ENCODE data around the gene PSMC6.

Gene PSMC6

DNA sequence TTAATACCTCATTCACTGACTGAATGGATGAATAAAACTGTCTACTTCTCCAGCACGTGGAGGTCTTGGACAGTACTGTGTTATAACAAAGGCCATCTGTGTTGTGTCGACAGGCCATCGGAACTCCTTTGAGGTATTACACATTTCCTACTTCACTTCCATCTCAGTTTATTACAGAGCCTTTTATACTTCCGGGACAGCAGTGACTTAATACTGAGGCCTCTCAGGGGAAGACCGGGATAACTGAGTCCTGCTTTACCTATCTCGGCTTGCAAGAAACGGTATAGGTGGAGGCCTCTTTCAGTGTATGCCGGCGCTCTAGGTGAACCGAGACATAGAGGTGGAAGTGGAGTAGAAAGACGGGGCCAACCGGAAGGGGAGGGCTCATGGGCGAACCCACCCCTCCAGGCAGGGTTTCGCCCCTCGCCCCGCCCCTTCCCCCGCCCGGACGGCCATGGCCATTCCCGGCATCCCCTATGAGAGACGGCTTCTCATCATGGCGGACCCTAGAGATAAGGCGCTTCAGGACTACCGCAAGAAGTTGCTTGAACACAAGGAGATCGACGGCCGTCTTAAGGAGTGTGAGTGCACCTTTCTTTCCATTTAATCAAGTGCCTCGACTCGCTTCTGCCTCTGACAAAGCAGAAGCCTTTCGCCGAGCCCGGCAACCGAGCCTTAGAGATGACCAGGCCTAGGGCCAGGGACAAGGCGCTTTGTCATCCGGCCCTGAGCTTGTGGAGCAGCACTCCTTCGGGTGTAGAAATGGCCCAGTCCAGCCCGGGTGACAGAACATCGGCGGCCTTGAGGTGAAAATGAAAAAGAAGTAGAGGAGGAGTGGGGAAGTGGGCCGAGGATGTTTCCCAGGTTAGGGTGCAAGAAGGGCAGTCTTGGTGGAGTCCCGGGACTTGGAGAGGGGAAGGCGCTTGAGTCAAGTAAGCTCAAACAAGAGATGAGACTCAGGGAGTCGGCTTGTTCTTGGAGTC, at the start of gene PSMC6:
Gene PSMC6, plus strand, starts transcription at position 477 of the 983 bp plus-strand sequence. Its CDS starts 20 bp downstream, at position 497.
- DNase-seq (ENCODE audit: extremely low spot score, insufficient read length, low read depth) (peak; percentile 85), FAIRE-seq (peak; percentile 94)

DNA sequence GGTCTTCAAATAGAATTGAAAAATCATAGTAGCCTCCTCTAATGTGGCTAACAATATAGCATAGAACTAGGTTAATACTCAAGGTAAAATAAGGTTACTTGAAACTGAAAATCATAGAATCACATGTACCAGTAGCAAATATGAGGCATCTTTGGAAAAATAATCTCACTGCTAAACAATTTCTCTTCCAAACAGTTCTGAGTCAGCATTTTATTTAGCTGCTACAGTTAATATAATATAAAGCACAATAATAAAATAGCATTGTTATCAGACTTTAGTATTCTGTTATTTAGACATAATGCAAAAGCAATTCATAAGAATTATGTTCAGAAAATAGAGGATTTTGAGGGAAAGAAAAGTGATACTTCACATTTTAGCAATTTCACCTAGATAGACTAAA, 46.7 kb upstream of the PSMC6 start:
- DNase-seq (ENCODE audit: extremely low spot score, insufficient read length, low read depth), result no peak
- FAIRE-seq, result no peak

GRCh38 chr14:52660832-52661231, 46.2 kb upstream of the PSMC6 start:
- FAIRE-seq (no peak), DNase-seq (ENCODE audit: extremely low spot score, insufficient read length, low read depth) (no peak)

DNA sequence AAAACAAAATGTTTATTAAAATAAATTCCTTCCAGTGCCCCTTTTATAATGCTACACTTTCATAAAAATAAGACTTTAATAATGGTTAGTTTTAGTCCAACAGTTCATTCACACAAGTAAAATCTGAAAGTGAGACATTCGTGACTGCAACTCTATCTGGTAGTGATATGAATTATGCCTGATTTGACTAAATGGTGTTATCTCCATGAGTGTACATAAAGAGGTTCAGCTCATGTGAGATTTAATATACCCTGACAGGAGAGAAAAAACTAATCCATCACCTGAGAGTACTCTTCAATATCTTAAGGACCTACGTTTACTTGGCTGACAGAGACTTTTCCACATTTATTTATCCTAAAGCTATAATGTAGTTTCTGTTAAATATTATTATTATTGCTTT, 45.7 kb upstream of the PSMC6 start:
- FAIRE-seq, result no peak

DNA sequence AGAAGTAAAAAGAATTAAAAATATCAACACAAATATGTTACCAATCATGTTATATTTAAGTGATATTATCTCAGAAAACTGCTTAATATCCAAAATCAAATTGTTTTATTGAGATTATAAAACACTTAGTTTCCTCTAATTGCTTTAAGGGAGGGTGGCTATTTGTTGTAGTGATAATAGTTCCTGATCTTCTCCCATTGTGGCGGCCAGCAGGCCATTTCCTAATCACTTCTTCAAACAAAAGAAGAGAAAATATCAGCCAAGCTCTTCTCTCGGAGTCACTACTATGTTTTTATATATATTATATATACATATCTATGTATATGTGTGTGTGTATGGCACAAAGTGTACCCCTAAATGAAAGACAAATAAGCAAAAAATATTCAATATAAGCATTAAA, 43.1 kb upstream of the PSMC6 start:
- DNase-seq (ENCODE audit: extremely low spot score, insufficient read length, low read depth) (no peak), FAIRE-seq (no peak)

More for the DNA sequence above, 45.7 kb upstream of the PSMC6 start:
- DNase-seq (ENCODE audit: extremely low spot score, insufficient read length, low read depth), result no peak

DNA sequence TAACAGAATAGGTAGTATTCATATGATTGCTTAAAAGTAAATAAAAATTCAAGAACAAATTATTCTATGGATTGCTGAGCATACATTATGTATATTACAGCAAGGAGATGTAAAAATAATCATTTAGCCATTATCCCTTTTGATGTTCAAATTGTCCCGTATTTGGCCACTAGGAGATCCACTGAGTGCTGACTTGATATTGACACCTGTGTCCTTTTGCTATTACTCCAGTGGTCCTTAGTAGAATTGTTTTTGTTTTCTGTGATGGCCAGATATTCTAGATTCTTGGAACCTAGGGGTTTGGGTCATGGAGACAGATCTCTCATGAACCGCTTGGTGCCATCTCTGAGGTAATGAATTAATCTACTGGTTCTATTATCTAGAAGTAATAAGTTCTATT, 28.4 kb upstream of the PSMC6 start:
- no peak for FAIRE-seq
- no peak for DNase-seq (ENCODE audit: extremely low spot score, insufficient read length, low read depth)

DNA sequence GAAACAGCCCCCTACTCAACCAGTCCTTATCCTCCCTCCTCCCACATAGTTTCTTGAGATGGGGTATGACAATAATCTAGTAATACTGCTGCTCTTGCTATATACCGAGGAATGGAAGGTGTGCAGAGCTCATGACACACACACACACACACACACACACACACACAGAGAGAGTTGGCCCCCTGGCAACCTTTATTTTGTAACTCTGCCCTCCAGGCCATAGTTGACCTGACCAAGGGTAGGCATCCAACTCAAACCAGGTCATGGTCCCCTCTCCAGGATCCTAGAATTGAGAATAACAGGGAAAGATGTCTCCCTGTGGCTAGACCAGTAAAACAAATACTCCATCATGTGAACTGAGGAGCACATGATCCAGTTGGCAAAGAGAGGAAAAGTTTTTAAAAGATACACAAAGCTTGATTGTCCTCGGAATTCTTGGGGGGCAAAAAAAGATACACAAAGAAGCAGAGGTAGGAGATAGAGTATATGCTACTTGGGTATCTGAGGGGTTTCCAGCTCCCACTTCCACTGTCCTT, 22.9 kb upstream of the PSMC6 start:
- FAIRE-seq (no peak), DNase-seq (ENCODE audit: extremely low spot score, insufficient read length, low read depth) (no peak)

GRCh38 chr14:52686176-52686575, 20.8 kb upstream of the PSMC6 start:
- FAIRE-seq (no peak), DNase-seq (ENCODE audit: extremely low spot score, insufficient read length, low read depth) (no peak)

DNA sequence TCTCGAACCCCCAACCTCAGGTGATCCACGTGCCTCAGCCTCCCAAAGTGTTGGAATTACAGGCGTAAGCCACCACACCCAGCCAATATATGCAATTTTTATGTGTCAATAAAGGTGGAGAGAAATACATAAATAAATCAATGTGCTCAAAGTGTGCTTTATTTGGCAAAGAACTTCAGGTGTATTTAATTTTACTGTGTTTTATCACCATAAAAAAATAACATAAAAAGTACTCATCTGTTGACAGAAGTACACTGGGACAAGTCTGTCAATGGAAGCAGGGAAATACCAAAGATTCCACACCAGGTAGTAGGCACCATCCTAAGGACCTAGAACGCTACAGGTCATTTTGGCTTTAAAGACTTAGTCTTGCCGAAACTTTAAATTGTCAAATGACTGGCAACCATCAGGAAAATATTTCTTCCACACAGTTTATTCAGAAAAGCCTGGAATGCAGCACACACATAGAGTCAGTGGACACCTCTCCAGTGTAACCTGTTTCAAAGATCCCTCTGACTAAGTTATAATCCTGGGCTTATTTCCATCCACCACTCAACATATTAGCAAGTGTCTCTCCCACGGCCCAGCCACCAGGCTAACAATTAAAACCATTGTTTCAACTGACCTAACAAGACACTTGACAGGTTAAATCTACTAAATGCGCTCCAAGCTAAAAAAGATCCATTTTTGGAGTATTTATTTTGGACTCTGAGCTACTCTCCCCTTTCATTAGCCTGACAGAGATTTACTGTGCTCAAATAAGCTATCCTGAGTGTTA, 15.8 kb upstream of the PSMC6 start:
- DNase-seq (ENCODE audit: extremely low spot score, insufficient read length, low read depth), result no peak
- FAIRE-seq, result no peak

DNA sequence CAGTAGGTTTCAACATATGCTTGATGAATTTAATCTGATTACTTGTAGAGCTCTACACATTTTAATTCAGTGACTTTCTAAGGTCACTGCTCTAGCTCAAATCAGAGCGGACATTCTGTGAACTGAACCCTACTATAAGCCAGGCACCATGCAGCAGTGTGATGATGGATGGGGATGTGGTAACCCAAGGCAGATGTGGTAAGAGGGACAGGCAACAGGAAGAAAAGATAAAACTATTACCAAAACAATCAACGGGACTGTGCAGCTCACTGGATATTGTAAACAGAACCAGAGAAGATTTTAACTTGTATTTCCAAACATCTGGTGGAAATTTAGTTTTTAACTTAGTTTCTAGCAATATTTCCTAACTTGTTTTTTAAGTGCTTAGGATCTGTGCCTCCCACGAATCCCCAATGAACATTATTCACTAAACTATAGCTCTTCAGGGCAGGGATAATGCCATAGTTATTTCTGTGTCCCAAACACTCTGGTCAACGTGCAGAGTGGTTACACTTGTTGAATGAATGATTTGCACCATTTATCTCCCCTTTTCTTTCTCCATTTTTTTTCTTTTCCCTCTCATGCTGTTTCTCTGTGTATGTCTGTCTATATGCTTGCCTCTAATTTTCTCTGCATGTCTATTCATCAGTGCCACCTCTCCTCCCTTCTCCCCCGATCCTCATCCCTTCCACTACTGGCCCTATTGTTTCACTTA, 14.6 kb upstream of the PSMC6 start:
- DNase-seq (ENCODE audit: extremely low spot score, insufficient read length, low read depth) (no peak), FAIRE-seq (no peak)

DNA sequence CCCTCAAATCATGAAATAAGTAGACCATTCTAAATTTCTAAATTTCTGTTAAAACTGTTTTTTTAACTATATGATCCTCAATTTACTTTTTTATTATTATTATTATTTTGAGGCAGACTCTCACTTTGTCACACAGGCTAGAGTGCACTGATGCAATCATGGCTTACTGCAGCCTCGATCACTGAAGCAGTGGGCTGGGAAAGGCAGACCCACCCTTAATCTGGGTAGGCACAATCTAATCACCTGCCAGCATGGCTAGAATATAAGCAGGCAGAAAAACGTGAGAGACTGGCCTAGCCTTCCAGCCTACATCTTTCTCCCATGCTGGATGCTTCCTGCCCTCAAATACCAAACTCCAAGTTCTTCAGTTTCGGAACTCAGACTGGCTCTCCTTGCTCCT, 14.0 kb upstream of the PSMC6 start:
- DNase-seq (ENCODE audit: extremely low spot score, insufficient read length, low read depth), result no peak
- FAIRE-seq, result no peak

GRCh38 chr14:52693532-52693931, 13.5 kb upstream of the PSMC6 start:
- DNase-seq (ENCODE audit: extremely low spot score, insufficient read length, low read depth) (no peak), FAIRE-seq (no peak)

DNA sequence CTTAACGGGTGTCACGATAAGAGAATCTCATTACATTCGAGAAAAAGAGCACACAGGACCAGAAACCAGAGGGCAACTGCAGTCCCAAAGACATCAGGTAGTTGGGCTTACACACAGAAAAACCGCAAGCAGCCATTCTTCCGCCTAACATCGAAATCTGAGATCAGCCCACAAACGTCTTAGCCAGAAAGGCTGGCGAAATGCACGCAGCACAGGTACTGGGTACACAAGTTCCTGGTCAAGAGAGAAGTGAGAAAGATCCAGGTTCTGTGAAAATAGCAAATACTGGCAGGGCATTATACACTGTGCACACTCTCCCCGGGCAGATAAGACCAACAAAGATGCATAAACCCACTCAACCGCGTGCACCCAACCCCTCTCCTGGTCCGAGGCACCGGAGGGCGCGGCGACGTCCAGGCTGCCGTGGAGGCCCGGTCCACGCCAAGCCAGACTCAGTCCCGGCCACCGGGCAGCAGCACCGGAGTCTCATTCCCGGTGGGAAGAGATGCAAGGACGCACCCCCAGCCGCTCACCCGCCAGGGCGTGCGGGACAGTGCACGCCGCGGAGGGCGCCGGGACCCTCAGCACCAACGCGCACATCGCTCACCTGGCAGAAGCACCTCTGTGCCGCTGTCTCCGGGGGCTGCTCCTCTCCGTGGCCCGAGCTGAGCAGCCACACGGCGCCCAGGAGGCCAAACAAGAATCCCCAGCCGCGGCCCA, 12.1 kb upstream of the PSMC6 start:
- peak; percentile 94 for FAIRE-seq
- DNase-seq (ENCODE audit: extremely low spot score, insufficient read length, low read depth), result no peak

- FAIRE-seq (no peak), DNase-seq (ENCODE audit: extremely low spot score, insufficient read length, low read depth) (no peak)
Measured at GRCh38 chr14:52695481-52696091, 11.4 kb upstream of the PSMC6 start, which contains the start of gene ERO1A. ERO1A (minus strand) TSS chr14:52695558; CDS start chr14:52695481, 77 bp downstream.

DNA sequence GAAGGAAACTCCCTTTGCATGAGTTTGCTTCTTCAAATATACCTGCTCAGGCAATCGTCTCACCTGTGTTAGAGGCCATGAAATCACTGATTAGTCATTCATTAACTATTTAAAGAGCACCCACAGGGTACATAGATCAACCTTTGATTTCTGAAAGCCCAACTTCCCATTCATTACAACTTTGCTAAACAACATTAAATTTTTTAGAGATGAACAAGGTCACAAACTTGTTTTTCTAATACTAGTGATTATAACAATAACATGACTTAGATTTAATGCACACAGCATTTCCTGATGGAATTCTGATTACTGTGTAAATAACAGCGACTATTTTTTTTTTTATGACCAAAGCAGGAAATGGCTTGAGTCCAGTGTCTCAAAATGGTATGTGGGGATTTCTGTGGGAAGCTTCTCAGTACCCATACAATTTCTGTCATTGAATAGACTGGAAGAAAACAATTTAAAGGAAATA, 6.3 kb upstream of the PSMC6 start:
- DNase-seq (ENCODE audit: extremely low spot score, insufficient read length, low read depth), result no peak
- FAIRE-seq, result no peak

GRCh38 chr14:52701223-52701622, 5.8 kb upstream of the PSMC6 start:
- no peak for FAIRE-seq
- no peak for DNase-seq (ENCODE audit: extremely low spot score, insufficient read length, low read depth)

DNA sequence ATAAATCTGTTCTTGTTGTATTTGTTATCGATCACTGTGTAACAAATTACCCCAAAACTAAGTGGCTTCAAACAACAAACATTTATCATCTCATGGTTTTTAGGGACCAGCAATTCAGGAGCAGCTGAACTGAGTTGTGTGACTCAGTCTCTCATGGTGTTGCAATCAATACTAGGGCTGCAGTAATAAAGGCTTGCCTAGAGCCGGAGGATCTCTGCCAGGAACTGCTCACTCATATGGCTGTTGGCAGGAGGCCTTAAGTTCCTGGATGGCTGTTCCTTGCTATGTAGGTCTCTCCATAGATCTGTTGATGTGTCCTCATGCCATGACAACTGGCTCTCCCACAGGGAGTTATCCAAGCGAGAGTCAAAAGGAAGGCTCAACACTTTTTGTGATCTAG, 3.8 kb upstream of the PSMC6 start:
- DNase-seq (ENCODE audit: extremely low spot score, insufficient read length, low read depth) (no peak), FAIRE-seq (no peak)

DNA sequence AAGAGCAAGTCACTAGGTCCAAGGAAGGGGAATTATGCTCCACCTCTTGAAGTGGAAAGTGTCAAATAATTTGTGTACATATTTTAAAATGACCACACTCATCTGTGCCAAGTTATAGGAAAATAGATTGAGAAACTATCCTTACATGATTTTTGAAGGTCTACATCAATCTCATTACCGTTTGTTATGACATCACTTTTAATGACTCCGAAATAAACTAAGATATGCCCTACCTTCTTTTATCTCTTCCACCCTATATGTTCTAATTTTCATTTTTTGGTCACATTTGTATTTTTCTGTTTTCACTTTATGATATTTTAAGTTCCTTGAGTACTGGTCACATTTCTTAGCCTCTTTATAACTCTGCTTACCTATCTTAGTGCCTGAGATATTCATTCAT, 3.3 kb upstream of the PSMC6 start:
- DNase-seq (ENCODE audit: extremely low spot score, insufficient read length, low read depth) (no peak), FAIRE-seq (no peak)

DNA sequence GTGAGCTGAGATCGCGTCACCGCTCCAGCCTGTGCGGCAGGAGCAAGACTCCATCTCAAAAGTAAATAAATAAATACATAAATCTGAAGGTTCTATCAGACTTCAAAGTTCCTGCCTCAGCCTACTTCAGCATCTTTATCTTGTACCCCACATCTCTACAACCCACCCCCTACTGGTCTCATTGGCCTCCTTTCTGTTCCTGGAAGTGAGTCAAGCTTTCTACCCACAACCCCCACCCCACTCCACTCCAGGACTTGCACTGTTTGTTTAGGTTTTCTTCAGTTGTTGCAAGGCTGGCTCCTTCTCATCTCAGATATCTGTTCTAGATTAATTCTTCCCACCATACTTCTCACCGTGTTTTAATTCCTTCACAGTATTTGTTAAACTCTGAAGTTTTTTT, 714 bp upstream of the PSMC6 start:
- DNase-seq (ENCODE audit: extremely low spot score, insufficient read length, low read depth) (no peak), FAIRE-seq (no peak)

All from GM18507 (cell line).